Measurements from ENCODE around the gene CAV2. TPM values are rescaled to one million over a fixed set of nuclear protein-coding genes. Genes with fewer than 3 reads are reported as not detected.

CAV2 gene
- total and polyA plus RNA-seq, 9 of the 15 experiments (the other 6 are each of a cell fraction or from before 2014, with no cell fraction given), result 16.1 to 137 (median 38.3) TPM

DNA sequence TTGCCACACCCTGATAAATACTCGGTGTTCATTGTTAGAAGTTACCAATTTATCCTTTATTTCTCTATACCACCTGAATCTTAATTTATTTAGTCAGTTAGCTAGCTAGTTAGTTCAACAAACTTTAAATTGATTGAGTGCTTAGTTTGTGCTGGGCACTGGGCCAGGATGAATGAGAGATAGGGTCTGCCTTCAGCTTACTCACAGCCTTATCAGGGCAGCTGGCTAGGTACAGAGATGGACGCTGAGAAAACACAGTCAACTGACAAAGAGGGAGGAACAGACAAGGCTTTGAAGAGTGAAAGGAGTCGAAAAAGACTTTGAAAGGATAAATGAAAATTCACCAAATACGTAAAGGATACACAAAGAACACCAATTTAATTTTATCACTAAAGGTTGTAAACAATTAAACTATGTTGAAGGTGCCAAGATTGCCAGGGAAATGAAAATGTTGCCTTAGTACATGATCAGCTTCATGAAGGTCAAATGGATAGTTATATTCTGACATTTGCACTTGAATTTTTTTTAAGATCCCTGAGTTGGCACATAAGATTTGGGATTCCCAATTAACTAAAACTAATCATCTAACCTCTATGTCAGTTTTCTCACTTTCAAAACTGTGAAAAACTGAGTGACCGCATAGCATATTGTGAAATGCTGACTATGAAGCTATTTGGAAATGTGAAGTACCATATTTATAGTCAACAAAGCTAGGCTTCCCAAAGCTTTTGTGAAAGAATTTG is 2.1 kb downstream of the CAV2 start (continued):
- TF ChIP-seq, protein P1, sequence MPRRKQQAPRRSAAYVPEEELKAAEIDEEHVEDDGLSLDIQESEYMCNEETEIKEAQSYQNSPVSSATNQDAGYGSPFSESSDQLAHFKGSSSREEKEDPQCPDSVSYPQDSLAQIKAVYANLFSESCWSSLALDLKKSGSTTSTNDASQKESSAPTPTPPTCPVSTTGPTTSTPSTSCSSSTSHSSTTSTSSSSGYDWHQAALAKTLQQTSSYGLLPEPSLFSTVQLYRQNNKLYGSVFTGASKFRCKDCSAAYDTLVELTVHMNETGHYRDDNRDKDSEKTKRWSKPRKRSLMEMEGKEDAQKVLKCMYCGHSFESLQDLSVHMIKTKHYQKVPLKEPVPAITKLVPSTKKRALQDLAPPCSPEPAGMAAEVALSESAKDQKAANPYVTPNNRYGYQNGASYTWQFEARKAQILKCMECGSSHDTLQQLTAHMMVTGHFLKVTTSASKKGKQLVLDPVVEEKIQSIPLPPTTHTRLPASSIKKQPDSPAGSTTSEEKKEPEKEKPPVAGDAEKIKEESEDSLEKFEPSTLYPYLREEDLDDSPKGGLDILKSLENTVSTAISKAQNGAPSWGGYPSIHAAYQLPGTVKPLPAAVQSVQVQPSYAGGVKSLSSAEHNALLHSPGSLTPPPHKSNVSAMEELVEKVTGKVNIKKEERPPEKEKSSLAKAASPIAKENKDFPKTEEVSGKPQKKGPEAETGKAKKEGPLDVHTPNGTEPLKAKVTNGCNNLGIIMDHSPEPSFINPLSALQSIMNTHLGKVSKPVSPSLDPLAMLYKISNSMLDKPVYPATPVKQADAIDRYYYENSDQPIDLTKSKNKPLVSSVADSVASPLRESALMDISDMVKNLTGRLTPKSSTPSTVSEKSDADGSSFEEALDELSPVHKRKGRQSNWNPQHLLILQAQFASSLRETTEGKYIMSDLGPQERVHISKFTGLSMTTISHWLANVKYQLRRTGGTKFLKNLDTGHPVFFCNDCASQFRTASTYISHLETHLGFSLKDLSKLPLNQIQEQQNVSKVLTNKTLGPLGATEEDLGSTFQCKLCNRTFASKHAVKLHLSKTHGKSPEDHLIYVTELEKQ (CRISPR knock-in tag; IDR thresholded peaks at IDR 0.05), result no peak
- TF ChIP-seq BCLAF1 (IDR thresholded peaks at IDR 0.05; ENCODE audit: borderline replicate concordance in 1 of 2, control insufficient read depth in 1 of 2, low read depth in 2 of 2, low read length in 1 of 2), result no peak
- TF ChIP-seq ZNF174 (CRISPR knock-in tag; IDR thresholded peaks at IDR 0.05), result no peak; the same call in 1 of the 2 replicates
- TF ChIP-seq MTA3 (IDR thresholded peaks at IDR 0.05; ENCODE audit: borderline replicate concordance), result peak; percentile 81; the same call in 1 of the 2 replicates
- TF ChIP-seq NFIX (CRISPR knock-in tag; IDR thresholded peaks at IDR 0.05; ENCODE audit: low read depth), result no peak
- TF ChIP-seq ZNF133 (CRISPR knock-in tag; IDR thresholded peaks at IDR 0.05), result no peak
- TF ChIP-seq, protein P2, sequence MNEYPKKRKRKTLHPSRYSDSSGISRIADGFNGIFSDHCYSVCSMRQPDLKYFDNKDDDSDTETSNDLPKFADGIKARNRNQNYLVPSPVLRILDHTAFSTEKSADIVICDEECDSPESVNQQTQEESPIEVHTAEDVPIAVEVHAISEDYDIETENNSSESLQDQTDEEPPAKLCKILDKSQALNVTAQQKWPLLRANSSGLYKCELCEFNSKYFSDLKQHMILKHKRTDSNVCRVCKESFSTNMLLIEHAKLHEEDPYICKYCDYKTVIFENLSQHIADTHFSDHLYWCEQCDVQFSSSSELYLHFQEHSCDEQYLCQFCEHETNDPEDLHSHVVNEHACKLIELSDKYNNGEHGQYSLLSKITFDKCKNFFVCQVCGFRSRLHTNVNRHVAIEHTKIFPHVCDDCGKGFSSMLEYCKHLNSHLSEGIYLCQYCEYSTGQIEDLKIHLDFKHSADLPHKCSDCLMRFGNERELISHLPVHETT (CRISPR knock-in tag; conservative IDR thresholded peaks at IDR 0.05 in 1 of 2, IDR thresholded peaks at IDR 0.05 in 1 of 2), result no peak
- TF ChIP-seq ARID1B (IDR thresholded peaks at IDR 0.05), result peak; percentile 97
- TF ChIP-seq XRCC5 (IDR thresholded peaks at IDR 0.05; ENCODE audit: low read depth, low read length), result no peak
- no peak for TF ChIP-seq SAFB2 (IDR thresholded peaks at IDR 0.05; ENCODE audit: borderline replicate concordance, low read depth, low read length, severe bottlenecking)
- TF ChIP-seq ZNF431 (CRISPR knock-in tag; IDR thresholded peaks at IDR 0.05), result no peak
- TF ChIP-seq U2AF1 (optimal IDR thresholded peaks at IDR 0.05; ENCODE audit: low read depth, low read length), result no peak
- TF ChIP-seq GTF2A2 (tag; IDR thresholded peaks at IDR 0.05), result no peak
- no peak for TF ChIP-seq CREB5 (CRISPR knock-in tag; IDR thresholded peaks at IDR 0.05)
- TF ChIP-seq PTRF (tag; IDR thresholded peaks at IDR 0.05), result no peak
- no peak for TF ChIP-seq ZNF347 (CRISPR knock-in tag; IDR thresholded peaks at IDR 0.05; ENCODE audit: low read depth)
- TF ChIP-seq ZNF583 (CRISPR knock-in tag; IDR thresholded peaks at IDR 0.05), result no peak
- peak; percentile 75 for TF ChIP-seq TAL1 (IDR thresholded peaks at IDR 0.05)

Measured in K562 (cell line).